GM19455 (cell line): ENCODE measurements around the gene IFNA1.
A peak's percentile ranks its signal among the peaks of the same experiment; 100 is the strongest.
"Not testable (repeated sequence)": the region's sequence is repeated elsewhere in the genome, so short reads cannot be mapped to it uniquely, and the experiment has no call there.

Source experiments
- ATAC-seq: cut with Tn5 transposase; IDR thresholded peaks from one replicate; pipeline ENCODE4 v1.9.1; 2021; ENCODE audit not compliant: unreplicated experiment

Gene IFNA1

GRCh38 chr9:21440139-21440538 is at the start of gene IFNA1:
Gene IFNA1, plus strand, starts transcription at chr9:21440439. Its CDS starts 69 bp downstream, at chr9:21440508.
- ATAC-seq: no peak

- no peak for ATAC-seq
Measured at GRCh38 chr9:21392270-21392669, 48.0 kb upstream of the IFNA1 start.

DNA sequence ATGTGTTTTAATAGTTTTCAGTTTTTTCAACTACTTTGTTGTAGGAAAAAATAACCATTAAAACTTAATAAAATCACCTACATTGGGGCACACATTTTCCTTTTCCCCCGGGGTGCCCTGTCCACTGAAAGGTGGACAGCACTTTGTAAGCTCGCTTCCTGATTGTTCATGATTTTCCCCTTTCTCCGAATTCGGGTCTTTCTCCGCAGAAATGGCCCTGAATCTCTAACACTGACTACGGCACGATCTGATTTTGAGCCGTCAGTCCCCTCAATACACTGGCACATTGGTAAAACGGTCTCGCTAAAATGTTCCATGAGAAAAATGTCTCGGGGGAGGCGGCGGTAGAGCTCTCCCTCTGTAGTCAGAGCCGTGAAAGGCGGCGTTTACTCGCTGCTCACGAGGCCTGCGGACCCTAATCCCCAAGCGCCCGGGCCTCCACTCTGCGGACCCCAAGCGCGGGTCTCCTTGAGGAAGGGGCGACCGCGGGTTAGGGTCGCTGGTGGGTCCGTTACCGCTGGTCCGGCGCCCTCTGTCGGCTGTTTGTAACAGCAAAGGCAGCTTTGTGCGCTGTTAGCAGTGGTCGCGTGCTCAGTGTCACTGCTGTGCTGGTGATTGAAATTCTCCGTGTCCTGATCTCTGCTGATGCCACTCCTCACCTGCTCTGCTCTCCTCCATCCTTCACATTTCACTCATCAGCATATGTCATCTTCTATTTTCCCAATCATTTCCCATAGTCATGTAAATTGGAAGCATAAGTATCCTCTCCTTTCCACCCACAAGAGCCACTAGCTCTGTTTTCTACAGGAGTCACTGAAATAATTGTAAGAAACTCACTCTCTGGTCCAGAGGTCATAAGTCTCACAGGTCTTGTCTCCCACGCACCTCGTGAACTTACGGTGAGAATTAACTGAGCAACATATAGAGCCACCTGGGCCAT is 44.2 kb upstream of the IFNA1 start:
- peak; percentile 80 for ATAC-seq

GRCh38 chr9:21398955-21399489 is 41.2 kb upstream of the IFNA1 start:
- ATAC-seq: no peak

DNA sequence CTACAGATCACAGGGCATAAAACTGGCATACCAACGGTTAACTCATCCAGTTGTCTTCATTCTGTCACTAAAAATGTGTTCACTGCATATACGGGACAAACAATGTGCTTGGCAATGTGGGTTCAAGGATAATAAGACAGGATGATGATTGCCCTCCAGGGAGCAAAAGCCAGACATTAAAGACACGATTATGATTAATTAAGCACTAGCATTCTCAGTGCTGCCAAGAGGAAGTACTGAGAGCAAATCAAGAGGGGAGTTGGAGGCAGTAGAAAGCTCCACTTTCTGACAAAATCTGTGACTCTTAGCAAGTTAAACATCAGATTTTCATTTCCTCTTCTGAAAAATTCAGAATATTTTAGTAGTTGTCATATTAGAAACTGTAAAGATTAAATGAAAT is 40.3 kb upstream of the IFNA1 start:
- ATAC-seq: no peak

DNA sequence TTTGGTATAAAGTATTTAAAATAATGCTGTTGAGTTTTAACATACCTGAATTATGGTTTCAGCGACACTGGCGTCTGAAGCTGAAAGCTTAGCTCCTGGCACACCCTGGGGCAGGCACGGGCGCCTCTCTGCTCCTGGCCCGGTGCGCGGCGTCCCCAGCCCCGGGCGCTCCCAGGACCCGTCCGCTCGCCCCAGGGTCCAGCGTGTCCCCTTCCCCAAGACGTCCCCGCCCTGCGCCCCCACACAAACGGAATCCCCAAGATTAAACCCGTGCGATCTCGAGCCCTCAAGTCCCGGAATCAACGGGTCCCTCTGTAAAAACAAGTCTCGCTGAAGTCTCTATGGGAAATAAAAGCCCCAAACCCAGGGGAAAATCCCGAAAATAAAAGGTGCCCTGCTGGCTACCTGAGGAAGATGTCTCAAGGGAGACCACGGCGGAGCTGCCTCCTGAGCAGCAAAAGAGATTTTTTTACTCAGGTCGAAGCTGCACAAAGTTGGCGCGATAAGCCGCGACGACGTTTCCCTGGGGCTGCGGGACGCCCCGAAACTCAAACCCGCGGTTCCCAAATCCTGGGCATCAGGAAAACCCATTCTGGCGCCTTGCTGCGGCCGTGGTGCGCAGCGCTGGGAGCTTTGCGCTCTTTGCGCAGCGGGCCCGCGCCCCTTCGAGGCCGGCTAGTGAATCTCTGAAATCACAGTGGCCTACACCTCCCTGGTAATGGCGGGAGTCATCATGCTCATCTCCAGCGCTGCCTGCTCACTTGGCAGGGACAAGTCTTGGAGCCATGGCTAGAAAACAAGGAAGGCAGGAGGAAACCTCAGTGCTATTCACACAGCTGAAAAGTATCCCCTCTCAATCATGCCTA is 37.6 kb upstream of the IFNA1 start:
- no peak for ATAC-seq

GRCh38 chr9:21404146-21404545 is 36.1 kb upstream of the IFNA1 start:
- ATAC-seq: no peak

GRCh38 chr9:21408817-21409216 is 31.4 kb upstream of the IFNA1 start, which contains the start of gene IFNA8:
Gene IFNA8, plus strand, starts transcription at chr9:21409117. Its CDS starts 60 bp downstream, at chr9:21409177.
- ATAC-seq: no peak

GRCh38 chr9:21412107-21412506 is 28.1 kb upstream of the IFNA1 start:
- ATAC-seq: no peak

GRCh38 chr9:21413151-21413550 is 27.1 kb upstream of the IFNA1 start:
- ATAC-seq: no peak

GRCh38 chr9:21413624-21414023 is 26.6 kb upstream of the IFNA1 start:
- no peak for ATAC-seq

DNA sequence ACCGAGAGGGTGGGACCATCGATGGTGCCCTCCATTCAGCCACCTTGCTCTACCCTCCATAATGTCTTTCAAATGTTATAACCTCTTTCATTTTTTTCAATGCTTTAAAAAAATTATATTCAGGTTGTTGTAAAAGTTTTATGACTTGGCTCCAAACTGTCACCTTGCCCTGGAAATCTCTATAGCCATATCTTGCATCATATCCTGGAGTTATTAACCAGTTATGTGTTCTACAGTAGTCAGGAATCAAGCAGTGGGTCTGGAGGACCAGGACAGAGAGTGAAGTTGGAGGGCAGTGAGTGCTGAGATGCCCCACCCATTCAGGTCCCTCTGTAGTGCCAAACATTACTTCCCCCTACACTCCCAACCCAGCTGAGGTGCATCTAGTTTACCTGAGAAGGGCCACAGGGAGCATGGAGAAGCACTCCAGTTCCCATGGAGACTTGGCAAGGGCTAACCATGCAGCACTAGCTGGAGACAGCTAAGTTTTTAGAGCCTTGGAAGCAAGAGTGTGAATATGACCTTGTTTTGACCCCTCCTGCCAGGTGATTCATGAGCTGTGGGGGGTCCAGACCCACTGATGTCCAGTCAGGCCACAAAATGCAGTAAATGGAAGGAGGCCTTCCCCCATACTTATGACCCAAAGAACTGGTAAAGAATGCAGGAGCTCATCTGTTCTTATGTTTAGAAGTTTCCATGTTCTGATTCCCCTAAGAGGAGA is 25.9 kb upstream of the IFNA1 start:
- ATAC-seq: no peak

DNA sequence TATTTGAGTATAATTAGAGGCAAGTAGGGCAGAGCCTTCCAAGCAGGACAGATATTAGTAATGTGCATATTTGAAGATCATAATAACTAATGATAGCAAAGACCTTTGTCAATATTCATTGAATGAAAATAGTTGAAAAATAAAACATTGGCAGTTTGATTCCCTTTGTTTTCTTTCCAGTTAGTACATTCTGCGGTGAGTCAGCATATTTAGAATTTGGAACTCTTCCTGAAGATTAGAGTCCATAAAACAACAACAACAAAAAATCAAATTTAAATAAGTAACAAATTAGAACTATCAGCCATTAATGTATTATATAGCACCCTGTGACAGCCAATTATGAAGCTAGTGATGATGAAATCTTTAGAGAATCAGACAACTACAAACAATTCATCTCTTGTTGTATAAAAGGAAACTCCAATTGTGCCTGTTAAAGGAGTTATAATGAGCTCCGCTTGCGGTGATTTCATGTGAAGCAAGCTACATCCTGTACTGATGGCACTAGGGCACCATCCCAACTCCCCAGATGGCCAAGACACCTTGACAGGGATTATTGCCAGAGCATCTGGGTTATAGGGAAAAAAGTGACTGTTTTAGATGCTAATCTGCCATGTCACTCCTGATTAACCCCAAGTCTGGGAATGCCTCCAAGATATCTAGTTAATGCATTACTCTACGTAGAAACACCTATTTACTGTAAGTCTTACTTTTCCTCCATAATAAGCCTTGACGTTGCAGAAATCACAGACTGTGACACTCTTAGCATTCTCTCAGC is 24.6 kb upstream of the IFNA1 start:
- no peak for ATAC-seq

DNA sequence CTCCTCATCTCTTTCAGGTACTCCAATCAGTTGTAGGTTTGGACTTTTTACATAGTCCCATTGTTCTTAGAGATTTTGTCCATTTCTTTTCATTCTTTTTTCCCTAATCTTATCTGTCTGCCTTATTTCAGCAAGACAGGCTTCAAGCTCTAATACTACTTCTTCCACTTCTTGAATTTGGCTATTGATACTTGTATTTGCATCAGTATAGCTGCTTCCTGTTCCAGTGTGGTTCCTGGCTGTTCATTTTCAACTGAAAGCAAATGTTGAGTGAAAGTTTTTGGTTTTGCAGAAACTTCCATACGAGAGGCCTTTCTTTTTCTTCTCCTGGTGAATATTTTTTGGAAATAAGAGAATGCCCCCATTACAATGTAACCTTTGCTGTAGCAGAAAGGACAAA is 12.0 kb upstream of the IFNA1 start:
- no peak for ATAC-seq

- no peak for ATAC-seq
Measured at GRCh38 chr9:21429191-21429590, 11.0 kb upstream of the IFNA1 start.

DNA sequence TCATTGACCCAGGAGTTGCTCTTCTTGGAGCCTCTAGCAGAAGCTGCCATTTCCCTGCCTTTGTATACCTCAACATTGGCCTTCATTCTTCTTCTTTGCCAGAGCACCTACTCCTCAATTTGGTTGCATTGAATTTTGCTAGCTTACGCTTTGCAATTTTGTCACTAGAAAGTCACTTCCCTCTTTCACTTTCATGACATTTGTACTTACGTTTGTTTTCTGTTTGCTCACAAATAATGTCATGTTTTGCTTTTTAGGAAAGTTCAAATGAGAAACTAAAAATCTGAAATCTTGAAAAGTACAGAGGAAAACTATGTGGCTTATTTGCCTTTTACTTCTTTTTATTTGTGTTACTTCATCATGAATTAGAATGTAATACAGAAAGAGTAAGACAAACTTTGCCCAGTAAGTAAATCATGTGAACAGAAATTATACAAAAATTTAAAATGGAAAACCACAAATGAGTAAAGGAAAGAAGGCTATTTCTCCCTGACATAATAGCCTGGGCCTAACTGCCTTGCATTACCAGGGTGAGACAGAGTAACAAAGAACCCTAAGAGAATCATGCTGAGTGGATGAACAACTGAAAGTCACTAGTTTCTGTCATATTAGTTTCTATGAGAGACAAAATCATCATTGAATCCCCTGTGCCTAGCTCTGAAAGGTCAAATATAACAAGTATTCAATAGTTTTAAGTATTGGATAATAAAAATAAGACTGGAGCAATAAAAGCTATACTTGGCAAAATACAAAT is 7.4 kb upstream of the IFNA1 start:
- ATAC-seq: peak; percentile 46

DNA sequence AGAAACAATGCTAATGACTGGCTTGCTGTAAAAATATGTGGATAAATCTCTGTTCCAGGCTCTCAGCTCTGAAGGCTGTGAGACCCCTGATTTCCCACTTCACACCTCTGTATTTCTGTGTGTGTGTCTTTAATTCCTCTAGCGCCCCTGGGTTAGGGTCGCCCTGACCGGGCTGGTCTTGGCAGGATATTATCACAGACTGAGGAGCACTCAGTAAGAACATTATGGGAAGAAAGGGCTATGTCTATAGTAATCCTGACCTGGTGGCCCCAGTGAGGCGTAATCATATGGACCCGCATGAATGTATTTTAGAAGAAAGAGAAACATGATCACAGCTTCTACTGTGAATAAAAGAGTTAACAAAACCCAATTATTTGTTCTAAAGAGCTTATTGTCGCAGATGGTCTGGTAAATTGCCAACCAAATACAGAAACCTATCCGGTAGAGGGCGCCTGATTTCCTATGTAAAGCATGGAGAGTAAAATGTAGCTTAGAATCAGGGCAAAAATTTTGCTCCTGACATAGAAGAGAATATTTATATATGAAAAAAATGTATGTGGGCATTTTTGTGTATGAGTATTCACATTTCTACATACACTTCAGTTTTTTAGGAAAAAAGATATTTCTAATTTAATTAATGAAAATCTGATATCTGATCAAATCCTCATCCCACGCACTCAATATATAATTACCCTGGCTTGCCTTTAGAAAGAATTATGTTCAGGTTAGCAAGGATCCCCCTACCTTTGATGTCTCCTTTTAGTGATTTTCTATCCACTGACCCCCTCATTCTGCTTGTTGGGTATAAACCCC is 5.8 kb upstream of the IFNA1 start:
- ATAC-seq: no peak

DNA sequence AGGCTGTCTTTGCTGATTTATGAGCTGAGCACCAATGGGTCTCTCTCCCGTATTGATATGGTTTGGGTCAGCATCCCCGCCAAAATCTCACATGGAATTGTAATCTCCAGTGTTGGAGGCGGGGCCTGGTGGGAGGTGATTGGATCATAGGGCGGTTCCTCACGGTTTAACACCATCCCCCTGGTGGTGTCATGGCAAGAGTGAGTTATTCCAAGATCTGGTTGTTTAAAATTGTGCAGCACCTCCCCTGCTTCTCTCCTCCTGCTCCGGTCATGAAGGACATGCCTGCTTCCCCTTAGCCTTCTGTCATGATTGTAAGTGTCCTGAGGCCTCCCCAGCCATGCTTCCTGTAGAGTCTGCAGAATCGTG is 5.2 kb upstream of the IFNA1 start:
- not testable (repeated sequence) for ATAC-seq
